SHP77 treated with DMSO at 0.1 percent for 48 hours (cell line): Measurements from ENCODE around the gene JOSD2.

Experiments used
- DNase-seq: peaks from one replicate; lab custom pipeline; 2025; lab: John Stamatoyannopoulos, UW

The JOSD2 gene, protein sequence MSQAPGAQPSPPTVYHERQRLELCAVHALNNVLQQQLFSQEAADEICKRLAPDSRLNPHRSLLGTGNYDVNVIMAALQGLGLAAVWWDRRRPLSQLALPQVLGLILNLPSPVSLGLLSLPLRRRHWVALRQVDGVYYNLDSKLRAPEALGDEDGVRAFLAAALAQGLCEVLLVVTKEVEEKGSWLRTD

DNA sequence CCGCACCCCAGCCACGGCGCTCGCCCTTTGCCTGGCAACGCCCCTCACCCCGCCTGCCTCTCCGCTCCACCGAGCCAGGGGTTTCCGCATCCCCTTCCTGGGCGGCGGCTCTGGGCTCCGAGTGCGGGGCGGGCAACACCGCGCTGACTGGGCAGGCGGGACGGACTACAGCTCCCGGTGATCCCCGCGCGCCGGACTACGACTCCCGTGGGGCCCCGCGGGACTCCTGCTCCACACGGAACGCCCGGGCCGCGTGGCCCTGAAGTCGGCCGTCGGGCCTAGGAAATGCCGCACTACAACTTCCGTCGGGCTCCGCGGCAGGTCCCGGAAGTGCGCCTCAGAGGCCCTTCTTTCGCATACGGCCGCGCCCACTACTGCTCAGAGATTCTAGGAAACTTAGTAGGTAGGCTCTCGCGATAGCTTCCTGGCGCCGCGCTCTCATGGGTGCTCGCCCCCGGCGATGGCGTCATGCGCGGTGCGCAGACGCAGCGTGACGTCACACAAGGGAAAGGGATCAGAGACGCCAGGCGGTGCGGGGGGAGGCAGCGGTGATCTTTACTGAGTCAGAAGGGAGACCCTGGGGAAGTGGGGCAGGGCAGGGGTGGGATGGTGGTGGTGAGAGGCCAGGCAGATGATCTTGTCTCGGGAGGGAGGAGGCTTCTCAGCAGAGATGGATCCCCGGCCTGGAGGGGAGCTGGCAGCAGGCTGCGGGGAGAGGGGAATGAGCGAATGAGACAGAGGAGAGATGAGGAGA, at the start of gene JOSD2:
JOSD2 (minus strand) TSS at position 123 of the 754 bp plus-strand sequence. CDS start 760 bp downstream, outside the sequence.
- DNase-seq, result peak; percentile 95

DNA sequence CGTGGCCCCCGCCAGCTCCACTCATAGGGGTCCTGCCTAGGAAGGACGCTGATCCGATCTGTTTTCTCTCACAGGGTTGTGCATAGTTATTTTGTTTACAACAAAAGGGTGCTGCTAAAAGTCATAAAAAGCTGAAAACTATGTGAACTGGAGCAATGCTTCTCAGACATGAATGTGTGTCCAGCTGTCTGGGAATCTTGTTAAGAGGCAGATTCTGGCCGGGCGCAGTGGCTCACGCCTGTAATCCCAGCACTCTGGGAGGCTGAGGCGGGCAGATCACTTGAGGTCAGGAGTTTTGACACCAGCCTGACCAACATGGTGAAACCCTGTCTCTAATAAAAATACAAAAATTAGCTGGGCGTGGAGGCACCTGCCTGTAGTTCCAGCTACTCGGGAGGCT, 48.6 kb upstream of the JOSD2 start:
- DNase-seq, result no peak

DNA sequence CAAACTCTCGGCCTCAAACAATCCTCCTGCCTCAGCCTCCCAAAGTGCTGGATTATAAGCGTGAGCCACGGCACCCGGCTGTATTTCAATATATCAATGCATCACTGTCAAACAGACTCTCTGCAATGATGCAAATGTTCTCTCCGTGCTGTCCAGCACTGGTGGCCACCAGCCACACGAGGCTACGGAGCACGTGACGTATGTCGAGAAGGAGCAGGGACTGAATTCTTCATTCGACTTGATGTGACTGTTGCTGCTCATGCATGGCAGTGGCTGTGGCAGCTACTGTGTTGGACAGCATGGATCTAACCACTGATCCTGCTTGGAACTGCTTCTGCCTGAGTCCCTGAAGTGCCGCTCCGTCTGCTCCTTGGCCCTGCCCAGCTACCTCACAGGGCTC, 47.5 kb upstream of the JOSD2 start:
- DNase-seq, result no peak

DNA sequence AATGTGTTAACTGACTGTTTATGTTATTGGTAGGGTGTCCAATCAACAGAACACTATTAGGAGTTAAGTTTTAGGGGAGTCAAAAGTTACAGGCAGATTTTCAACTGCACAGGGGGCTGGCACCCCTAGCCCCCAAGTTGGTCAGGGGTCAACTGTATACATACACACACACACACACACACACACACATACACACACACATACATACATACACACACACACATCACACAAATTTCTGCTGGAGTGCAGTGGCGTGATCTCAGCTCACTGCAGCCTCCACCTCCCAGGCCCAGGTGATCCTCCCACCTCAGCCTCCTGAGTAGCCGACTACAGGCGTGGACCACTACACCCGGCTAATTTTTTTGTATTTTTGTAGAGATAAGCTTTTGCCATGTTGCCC, 47.0 kb upstream of the JOSD2 start:
- no peak for DNase-seq

DNA sequence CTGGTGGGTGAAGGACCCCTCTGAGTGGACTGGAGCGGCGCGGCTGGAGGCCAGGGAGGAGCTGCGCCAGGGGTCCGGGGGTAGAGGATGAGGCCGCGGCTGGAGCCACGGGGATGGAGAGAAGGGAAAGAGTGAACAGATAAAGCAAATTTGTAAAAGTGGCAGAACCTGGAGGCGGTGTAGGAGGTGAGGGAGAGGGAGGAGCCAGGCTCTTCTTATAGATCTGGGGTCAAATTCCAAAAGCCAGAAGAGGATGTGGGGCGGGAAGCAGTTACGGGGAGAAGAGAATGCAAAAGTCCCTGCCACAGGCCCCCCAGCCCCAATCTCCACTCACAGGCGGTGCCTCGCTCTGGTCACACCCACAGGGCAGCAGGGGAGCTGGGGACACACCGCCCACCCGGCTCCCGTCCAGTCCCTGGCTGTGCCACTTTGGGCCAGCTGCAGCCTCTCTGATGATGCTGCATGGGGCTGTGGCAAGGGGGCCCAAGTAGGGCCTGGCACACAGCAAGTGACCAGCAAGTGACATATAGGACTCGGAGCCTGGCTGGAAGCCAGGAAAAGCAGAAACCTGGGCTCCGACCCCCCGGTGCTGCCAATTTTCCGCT, 46.1 kb upstream of the JOSD2 start:
- no peak for DNase-seq

DNA sequence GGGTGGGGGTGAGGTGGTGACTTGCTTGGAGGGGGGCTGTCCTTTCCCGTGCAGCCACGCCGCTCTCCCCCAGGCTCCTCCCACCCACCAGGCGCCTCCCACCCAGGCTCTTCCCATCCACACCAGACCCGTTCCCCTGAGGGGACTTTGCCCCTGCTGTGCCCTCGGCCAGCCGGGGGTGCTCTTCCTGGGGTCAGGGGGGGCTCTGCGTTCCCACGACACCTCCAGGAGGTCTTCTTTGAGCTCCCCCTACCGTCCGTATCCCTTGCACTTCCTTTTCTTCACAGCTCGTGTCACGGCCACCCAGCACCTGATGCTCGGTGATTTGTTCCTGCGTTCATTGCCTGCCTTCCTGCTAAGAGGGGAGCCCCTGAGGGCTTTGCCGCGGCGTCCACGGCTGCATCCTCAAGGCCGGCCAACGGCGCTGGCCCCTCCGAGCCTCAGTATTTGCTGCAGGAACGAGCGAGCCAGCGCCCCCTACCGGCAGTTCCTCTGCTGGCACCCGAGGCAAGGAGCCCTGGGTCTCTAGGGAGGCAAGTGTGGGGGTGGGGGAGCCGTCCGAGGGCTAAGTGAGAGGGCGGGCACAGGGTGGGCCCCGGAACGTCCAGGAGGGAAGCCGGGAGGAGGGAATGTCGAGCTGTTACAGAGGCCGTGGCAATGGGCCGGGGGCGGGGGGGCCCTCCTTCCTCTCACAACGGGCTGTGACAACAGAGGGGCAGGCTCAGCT, 45.5 kb upstream of the JOSD2 start:
- DNase-seq, result peak; percentile 11

DNA sequence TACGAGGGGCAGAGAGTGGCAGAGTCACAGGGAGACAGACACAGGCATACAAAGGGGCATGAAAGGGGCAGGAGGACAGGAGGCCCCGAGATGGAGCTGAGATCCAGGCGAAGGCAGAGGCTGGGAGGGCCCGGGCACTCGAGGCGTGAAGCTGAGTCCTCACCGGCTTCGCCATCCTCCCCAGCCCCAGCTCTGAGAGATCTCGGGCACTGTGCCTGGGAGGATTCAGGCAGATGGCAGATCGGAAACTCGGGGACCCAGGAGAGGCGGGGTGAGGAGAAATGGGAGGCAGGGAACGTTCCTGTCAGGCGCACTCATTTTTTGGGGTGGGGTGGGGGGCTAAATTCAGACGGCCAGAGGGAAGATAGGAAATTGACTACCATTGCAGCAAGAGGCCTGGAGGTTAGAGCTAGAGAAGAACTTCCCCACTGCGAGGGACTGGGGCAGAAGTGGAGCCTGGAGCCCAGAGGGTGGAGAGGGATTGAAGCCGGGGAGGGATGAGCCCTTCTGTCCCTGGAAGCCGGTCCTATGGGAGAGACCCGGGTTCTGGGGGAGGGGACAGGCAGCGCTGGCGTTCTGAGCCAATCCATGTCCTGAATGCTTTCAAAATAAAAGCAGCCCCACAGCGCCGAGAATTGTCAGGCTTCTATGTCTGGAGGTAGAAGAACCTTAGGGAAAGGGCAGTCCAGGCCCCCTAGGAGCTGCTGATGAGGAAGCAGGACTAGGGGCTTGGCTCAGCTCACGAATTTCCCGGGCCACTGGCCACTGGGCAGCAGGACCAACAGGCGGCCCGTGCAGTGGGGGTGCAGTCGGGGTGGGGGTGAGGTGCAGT, 44.7 kb upstream of the JOSD2 start:
- DNase-seq, result no peak

DNA sequence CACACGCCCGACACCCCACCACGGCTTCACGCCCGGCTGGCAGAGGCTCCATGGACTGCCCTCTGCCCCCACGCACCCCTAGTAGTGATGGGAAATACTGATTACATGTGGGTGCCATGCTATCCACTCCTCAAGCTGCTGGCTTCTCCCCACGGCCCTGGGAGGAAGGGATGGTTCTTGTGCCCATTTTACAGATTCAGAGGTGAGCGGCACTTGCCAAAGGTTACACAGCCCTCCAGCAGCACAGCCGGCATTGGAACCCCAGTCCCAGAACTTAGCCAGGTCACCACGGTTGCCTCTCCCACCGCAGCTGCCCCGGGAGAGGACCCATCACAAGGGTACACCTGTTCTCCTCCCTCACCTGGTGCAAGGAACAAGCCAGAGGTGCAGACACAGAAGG, 44.0 kb upstream of the JOSD2 start:
- no peak for DNase-seq

DNA sequence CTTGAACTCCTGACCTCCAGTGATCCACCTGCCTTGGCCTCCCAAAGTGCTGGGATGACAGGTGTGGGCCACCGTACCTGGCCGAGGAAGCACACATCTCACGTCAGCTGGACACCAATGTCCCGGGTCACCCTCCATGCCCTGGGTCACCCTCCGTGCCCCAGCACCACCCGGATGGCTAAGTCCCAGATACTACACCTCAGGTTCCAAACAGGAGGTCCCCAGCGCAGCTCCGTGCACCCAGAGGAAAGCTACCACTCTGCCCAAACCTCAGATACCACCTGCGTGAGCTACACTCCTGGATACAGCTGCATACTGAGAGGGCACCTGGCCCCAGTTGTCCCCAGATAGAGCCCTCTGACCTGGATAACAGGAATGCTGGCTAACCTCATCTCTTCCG, 43.2 kb upstream of the JOSD2 start:
- DNase-seq, result no peak

DNA sequence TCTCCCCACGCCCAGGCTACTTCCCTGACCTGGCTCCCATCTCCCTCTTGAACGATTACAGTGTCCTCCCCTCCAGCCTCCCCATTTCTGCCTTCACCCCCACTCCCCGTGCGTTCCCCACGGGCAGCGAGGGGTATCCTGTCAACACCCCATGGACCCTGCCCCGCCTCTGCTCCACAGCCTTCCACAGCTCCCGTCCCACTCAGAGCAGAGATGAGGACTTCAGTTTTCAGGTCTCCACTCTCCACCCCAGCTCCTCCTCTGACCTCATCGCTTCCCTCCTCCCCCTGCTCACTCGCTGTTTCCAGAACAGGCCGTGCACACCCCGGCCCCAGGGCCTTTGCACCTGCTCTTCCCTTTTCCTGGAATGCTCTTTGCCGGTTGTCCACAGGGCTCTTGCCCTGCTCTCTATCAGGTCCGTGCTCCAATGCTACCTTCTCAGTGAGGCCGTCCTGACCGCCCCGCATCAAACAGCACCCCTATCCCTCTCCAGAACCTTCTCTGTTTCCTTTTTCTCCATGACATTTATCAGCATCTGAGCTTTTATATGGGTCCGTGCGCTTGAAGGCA, 42.2 kb upstream of the JOSD2 start:
- DNase-seq, result no peak

DNA sequence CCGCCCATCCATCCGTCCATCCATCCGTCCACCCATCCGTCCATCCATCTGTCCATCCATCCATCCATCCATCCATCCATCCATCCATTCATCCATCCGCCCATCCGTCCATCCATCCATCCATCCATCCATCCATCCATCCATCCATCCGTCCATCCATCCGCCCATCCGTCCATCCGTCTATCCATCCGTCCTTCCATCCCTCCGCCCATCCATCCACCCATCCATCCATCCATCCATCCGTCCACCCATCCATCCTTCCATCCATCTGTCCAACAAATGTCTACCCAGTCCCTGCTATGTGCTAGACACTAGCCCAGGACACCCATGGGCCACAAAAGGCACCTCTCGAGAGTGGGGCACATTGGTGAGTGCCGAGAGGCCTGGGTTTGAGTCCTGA, 41.5 kb upstream of the JOSD2 start:
- no peak for DNase-seq

DNA sequence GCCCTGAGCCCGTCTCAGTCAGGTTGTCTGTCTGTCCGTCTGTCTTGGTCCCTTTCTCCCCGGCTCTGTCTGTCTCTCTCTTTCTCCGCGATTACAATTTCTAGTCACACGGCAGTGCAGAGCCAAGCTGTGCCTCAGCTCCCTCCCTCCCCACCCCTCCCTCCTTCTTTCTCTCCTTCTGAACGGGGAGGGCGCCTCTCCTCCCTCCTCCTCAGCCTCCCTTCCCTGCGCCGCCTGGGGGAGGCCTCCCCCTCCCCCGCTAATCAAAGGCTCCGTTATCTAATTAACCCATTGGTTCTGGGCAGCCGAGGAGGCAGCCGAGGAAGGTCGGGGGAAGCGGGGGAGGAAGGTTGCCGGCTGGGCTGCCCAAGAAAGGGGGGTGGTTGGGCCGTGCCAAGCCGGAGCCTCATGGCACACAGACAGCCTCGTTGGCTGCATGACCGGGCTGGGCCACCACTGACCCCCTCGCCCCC, 40.8 kb upstream of the JOSD2 start:
- DNase-seq, result no peak

DNA sequence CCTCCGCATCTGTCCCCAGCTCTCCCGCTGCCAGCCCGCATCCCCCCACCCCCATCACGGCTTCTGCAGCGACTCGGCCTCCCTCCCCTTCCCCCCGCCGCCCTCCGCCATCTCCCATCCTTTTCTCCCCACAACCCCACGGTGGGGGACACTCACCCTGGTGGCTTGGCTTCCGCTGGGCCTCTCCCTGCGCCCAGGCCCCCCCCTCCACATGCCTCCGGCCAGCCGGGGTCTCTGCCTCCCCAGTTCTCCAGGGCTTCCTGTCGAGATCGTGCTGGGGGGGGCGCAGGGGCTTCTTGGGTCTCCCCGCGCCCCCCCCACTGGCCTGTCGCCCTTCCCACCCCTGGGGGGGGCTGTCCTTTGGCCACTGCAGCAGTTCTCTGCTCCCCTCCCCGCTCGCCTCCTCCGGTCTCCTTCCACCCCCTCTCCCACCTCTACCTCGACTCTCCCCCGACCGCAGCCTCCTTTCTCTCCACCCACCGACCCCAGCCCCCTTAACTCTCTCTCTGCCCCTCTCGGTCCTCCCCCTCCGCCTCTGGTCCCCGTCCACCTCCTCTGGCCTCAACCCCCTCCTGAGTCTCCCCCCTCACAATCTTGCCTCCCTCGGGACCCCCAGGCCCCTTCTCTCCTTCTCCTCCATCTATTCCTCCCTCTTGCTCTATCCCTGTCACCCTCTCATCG, 40.2 kb upstream of the JOSD2 start:
- DNase-seq, result no peak

DNA sequence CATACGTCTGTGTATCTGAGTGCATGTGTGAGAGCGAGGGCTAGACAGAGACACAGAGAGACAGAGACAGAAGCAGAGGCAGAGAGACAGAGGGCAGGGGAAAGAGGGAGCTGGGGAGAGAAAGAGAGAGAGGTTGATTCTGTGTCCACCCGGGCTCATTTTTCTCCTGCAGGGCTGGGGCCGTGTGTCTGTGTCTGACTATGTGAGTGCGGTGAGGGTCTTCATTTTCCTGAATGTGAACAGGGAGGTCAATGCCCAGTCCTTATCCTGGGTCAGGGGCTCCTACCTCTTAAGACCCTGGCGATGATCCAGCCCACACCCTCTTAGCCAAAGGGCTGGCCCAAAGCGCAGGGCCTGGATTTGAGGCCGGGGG, 39.6 kb upstream of the JOSD2 start:
- DNase-seq, result no peak

DNA sequence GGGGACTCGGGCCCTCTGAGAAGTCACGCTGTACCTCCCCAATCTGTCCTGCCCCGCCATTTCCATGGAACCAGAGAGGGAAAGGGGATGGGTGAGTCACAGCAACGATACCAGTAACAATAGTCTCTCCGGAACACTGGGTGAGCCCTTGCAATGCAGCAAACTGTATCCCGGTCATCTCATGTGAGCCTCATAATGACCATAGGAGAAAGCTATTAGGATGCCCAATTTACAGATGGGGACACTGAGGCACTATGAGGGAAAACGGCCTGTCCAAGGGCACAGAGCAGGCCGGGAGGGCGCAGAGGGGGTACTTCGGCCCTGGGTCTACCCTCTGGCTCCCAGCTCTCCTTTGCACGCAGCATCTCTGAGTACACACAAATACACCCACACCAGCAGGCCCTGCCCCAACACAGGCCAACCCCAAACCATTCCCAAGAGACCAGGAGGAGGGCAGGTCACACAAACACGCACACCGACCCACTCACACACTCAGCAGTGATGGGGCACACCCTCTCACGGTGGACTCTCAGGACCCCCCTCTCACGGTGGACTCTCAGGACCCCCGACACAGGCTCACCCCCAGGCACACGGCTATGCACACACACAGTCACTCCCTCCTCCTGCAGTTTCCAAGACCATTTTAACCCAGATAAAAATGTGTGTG, 39.1 kb upstream of the JOSD2 start:
- DNase-seq, result no peak

DNA sequence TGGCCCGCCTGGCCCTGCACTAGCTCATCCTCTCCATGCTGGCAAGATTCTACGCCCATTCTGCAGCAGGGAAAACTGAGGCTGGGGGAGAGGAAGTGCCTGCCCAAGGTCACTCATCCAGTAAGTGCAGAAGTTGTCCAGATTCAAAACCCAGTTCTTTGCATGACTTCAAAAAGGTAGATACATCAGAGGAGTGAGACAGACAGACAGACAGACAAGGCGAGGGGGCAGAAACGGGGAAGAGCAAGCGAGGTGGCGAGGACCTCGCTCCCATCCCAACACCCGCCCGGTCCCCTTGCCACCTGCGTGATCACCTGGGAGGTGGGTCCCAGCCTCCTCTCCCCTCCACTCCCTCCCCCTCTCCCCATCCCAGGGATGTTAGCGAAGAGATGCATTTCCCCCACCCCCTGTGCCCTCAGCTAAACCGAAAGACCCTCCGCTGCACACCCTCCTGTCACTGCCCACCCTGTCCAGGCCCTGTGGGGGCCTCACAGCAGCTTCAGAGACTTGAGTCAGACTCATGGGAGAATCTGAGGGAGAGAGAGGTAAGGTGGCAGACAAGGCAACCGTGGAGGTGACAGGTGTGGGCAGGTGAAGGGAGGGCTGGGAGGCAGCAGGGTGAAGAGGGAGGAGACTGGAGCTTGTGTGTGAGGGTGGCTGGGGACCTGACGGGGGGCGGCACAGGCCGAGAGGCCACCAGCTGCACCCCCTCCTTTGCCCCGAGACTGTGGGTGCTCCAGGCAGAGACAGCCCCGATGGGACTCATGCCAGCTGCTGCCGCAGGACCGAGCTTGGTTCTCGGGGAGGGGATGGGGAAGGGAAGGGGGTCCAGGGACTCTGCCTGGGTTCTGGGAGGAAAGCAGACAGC, 38.3 kb upstream of the JOSD2 start:
- no peak for DNase-seq

DNA sequence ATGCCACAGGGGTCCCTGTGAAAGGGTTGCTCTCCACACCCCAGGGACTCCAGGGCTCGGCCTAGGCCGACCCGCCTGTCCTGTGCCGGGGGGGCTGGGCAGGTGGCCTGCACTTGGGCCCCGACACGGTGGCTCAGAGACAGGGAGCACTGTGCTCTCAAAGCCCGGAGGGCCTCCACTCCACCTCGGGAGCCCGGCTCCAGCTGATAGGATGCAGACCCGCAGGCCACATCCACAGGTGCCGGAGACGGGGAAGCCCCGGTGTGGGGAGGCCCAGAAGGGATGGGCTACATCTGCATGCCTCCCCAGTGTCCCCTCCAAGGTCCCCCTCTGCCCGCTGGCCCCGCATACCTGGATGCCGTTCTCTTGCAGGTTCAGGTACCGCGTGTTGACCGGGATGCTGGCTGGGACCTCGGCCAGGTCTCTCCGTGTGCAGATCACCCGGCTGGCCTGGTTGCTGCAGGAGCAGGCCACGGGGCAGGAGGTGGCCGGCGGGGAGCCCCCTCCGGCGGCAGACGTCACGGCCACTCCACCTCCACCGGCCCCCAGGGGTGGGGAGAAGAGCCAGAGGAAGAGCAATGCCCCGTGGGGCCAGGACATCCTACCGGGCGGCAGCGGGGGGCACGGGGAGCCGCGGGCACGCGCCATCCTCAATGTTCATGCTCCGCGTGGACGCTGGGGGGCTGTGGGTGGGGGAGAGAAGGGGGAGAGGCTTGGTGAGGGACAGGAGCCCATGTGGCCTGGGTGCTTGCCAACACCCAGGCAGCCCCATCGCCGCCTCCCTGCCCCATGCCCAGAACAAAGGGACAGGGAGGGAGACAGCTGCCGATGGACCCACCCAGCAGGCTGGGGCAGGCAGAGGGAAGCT, 37.4 kb upstream of the JOSD2 start:
- no peak for DNase-seq
